Activated CD4-positive, alpha-beta T cell treated with anti-CD3 and anti-CD28 coated beads, Interleukin-2, amount 10 ng/mL, durations not matched to agents 24 days and 14 days (primary cell): ENCODE measurements around the gene LRRC8C. TPM values are rescaled to one million over a fixed set of nuclear protein-coding genes. Genes with fewer than 3 reads are reported as not detected.

ENCODE experiments used
- DNase-seq: peaks from one replicate; pipeline ENCODE4 v3.0.0; 2022
- H3K27ac Mint-ChIP-seq: one replicate; pipeline ENCODE4 v1.8.0; 2022; ENCODE audit warnings: mild to moderate bottlenecking, mixed read lengths
- H3K27me3 Mint-ChIP-seq: one replicate; pipeline ENCODE4 v1.8.0; 2022; ENCODE audit warnings: mixed read lengths
- H3K36me3 Mint-ChIP-seq: one replicate; pipeline ENCODE4 v1.8.0; 2022; ENCODE audit warnings: low read depth, mild to moderate bottlenecking, mixed read lengths
- H3K4me1 Mint-ChIP-seq: one replicate; pipeline ENCODE4 v1.8.0; 2021; ENCODE audit warnings: mixed read lengths
- H3K4me3 Mint-ChIP-seq: one replicate; pipeline ENCODE4 v1.8.0; 2022; ENCODE audit warnings: mild to moderate bottlenecking, moderate library complexity, mixed read lengths
- H3K9me3 Mint-ChIP-seq: one replicate; pipeline ENCODE4 v1.8.0; 2021; ENCODE audit warnings: mixed read lengths
- intact Hi-C: fragments of 100-400 bp; cut with micrococcal nuclease; formaldehyde crosslinking; loops from one replicate; pipeline ENCODE4 v1.15.1; 2023
- total RNA-seq: library from RNA; stranded (reverse); gene quantifications from 2 replicates; pipeline ENCODE4 v1.2.3, GENCODE V29; 2022

LRRC8C gene
- total RNA-seq, 1 donor from 2014 or later, result 74.0 TPM

- peaks cover 73% of the 10 kb centered on the region for H3K36me3 Mint-ChIP-seq
- no peaks in the 10 kb centered on the region for H3K9me3 Mint-ChIP-seq
- peaks cover 54% of the 10 kb centered on the region for H3K4me1 Mint-ChIP-seq
- DNase-seq, result no peak
- H3K27ac Mint-ChIP-seq, result peak overlapping the region; percentile 20
- no peaks in the 10 kb centered on the region for H3K27me3 Mint-ChIP-seq
- H3K4me3 Mint-ChIP-seq, result no peak overlapping the region
- intact Hi-C loops, result loop anchor here (5.0 kb wide), 1 partner anchor 43 kb away; no protein-coding TSS in a partner anchor
Observed at GRCh38 chr1:89715677-89716076, 82.8 kb downstream of the LRRC8C start.

- intact Hi-C loops, result loop anchor here (1.0 to 5.0 kb wide), 15 partner anchors 13 to 522 kb away; partner anchors contain the start of genes GBP4, LRRC8B and LRRC8C
- Mint-ChIP-seq H3K4me3 (peak overlapping the region; percentile 74), H3K27ac (peak overlapping the region; percentile 98), H3K4me1 (peaks cover 66% of the 10 kb centered on the region), H3K36me3 (peaks cover 49% of the 10 kb centered on the region), H3K27me3 (no peaks in the 10 kb centered on the region), H3K9me3 (peaks cover 3% of the 10 kb centered on the region)
- DNase-seq, result peak; percentile 77
Observed at GRCh38 chr1:89719502-89720306, 86.8 kb downstream of the LRRC8C start.

GRCh38 chr1:89720839-89721238 lies 87.9 kb downstream of the LRRC8C start:
- Mint-ChIP-seq H3K4me3 (peak overlapping the region; percentile 56), H3K4me1 (peaks cover 71% of the 10 kb centered on the region), H3K27ac (peak overlapping the region; percentile 98), H3K36me3 (peaks cover 48% of the 10 kb centered on the region), H3K9me3 (peaks cover 7% of the 10 kb centered on the region), H3K27me3 (no peaks in the 10 kb centered on the region)
- intact Hi-C loops, result loop anchor here (1.0 to 5.0 kb wide), 2 partner anchors 60 to 524 kb away; partner anchors contain the start of gene GBP4
- DNase-seq, result no peak

GRCh38 chr1:89721351-89721750 lies 88.4 kb downstream of the LRRC8C start:
- DNase-seq, result peak; percentile 81
- no peaks in the 10 kb centered on the region for H3K27me3 Mint-ChIP-seq
- H3K36me3 Mint-ChIP-seq, result peaks cover 50% of the 10 kb centered on the region
- peak overlapping the region; percentile 98 for H3K27ac Mint-ChIP-seq
- peaks cover 73% of the 10 kb centered on the region for H3K4me1 Mint-ChIP-seq
- peaks cover 12% of the 10 kb centered on the region for H3K9me3 Mint-ChIP-seq
- peak overlapping the region; percentile 56 for H3K4me3 Mint-ChIP-seq
- intact Hi-C loops, result loop anchor here (1.0 to 5.0 kb wide), 2 partner anchors 60 to 524 kb away; partner anchors contain the start of gene GBP4

- intact Hi-C loops, result loop anchor here (5.0 kb wide), 1 partner anchor 526 kb away; the partner anchor contains the start of gene GBP4
- DNase-seq, result no peak
- Mint-ChIP-seq H3K36me3 (peaks cover 45% of the 10 kb centered on the region), H3K4me1 (peaks cover 77% of the 10 kb centered on the region), H3K4me3 (peak overlapping the region; percentile 21), H3K27ac (peak overlapping the region; percentile 100), H3K9me3 (peaks cover 17% of the 10 kb centered on the region), H3K27me3 (no peaks in the 10 kb centered on the region)
Observed at GRCh38 chr1:89723144-89723543, 90.2 kb downstream of the LRRC8C start.

GRCh38 chr1:89723863-89724262 lies 90.9 kb downstream of the LRRC8C start:
- Mint-ChIP-seq H3K27me3 (no peaks in the 10 kb centered on the region), H3K9me3 (peaks cover 20% of the 10 kb centered on the region), H3K27ac (peak overlapping the region; percentile 100), H3K36me3 (peaks cover 52% of the 10 kb centered on the region), H3K4me1 (peaks cover 82% of the 10 kb centered on the region), H3K4me3 (peak overlapping the region; percentile 50)
- intact Hi-C loops, result loop anchor here (1.0 to 5.0 kb wide), 3 partner anchors 15 to 527 kb away; partner anchors contain the start of gene GBP4
- DNase-seq, result no peak

- Mint-ChIP-seq H3K27ac (peak overlapping the region; percentile 100), H3K9me3 (peaks cover 25% of the 10 kb centered on the region), H3K27me3 (no peaks in the 10 kb centered on the region), H3K4me3 (peak overlapping the region; percentile 50), H3K4me1 (peaks cover 81% of the 10 kb centered on the region), H3K36me3 (peaks cover 55% of the 10 kb centered on the region)
- intact Hi-C loops, result loop anchor here (1.0 to 5.0 kb wide), 3 partner anchors 15 to 527 kb away; partner anchors contain the start of gene GBP4
- peak; percentile 85 for DNase-seq
Observed at GRCh38 chr1:89724369-89725010, 91.6 kb downstream of the LRRC8C start.

GRCh38 chr1:89725011-89725370 lies 92.1 kb downstream of the LRRC8C start:
- no peak for DNase-seq
- peaks cover 77% of the 10 kb centered on the region for H3K4me1 Mint-ChIP-seq
- H3K4me3 Mint-ChIP-seq, result peak overlapping the region; percentile 50
- peaks cover 25% of the 10 kb centered on the region for H3K9me3 Mint-ChIP-seq
- peak overlapping the region; percentile 100 for H3K27ac Mint-ChIP-seq
- intact Hi-C loops, result loop anchor here (2.0 kb wide), 1 partner anchor 178 kb away; no protein-coding TSS in a partner anchor
- no peaks in the 10 kb centered on the region for H3K27me3 Mint-ChIP-seq
- peaks cover 51% of the 10 kb centered on the region for H3K36me3 Mint-ChIP-seq

- H3K9me3 Mint-ChIP-seq, result peaks cover 25% of the 10 kb centered on the region
- H3K27ac Mint-ChIP-seq, result peak overlapping the region; percentile 100
- no peak for DNase-seq
- peak overlapping the region; percentile 50 for H3K4me3 Mint-ChIP-seq
- H3K4me1 Mint-ChIP-seq, result peaks cover 72% of the 10 kb centered on the region
- intact Hi-C loops, result loop anchor here (2.0 kb wide), 2 partner anchors 21 to 179 kb away; no protein-coding TSS in a partner anchor
- peaks cover 48% of the 10 kb centered on the region for H3K36me3 Mint-ChIP-seq
- no peaks in the 10 kb centered on the region for H3K27me3 Mint-ChIP-seq
Observed at GRCh38 chr1:89725631-89726030, 92.7 kb downstream of the LRRC8C start.

- Mint-ChIP-seq H3K9me3 (peaks cover 25% of the 10 kb centered on the region), H3K36me3 (peaks cover 49% of the 10 kb centered on the region), H3K4me1 (peaks cover 81% of the 10 kb centered on the region), H3K4me3 (peak overlapping the region; percentile 36), H3K27ac (peak overlapping the region; percentile 100), H3K27me3 (no peaks in the 10 kb centered on the region)
- intact Hi-C loops, result loop anchor here (2.0 kb wide), 1 partner anchor 19 kb away; no protein-coding TSS in a partner anchor
- peak; percentile 55 for DNase-seq
Observed at GRCh38 chr1:89727517-89728312, 94.8 kb downstream of the LRRC8C start.

GRCh38 chr1:89728381-89728780 lies 95.5 kb downstream of the LRRC8C start:
- H3K4me1 Mint-ChIP-seq, result peaks cover 81% of the 10 kb centered on the region
- peaks cover 49% of the 10 kb centered on the region for H3K36me3 Mint-ChIP-seq
- H3K9me3 Mint-ChIP-seq, result peaks cover 23% of the 10 kb centered on the region
- H3K27me3 Mint-ChIP-seq, result no peaks in the 10 kb centered on the region
- intact Hi-C loops, result no loop called here
- peak overlapping the region; percentile 36 for H3K4me3 Mint-ChIP-seq
- DNase-seq, result peak; percentile 63
- H3K27ac Mint-ChIP-seq, result peak overlapping the region; percentile 79

- intact Hi-C loops, result loop anchor here (1.0 to 10.0 kb wide), 2 partner anchors 13 to 687 kb away; no protein-coding TSS in a partner anchor
- Mint-ChIP-seq H3K27ac (peak overlapping the region; percentile 88), H3K27me3 (no peaks in the 10 kb centered on the region), H3K36me3 (peaks cover 36% of the 10 kb centered on the region), H3K4me3 (peak overlapping the region; percentile 22), H3K9me3 (peaks cover 12% of the 10 kb centered on the region), H3K4me1 (peaks cover 56% of the 10 kb centered on the region)
- DNase-seq, result no peak
Observed at GRCh38 chr1:89732206-89732605, 99.3 kb downstream of the LRRC8C start.
